Activated CD8-positive, alpha-beta memory T cell treated with anti-CD3 and anti-CD28 coated beads for 1 hour (primary cell): ENCODE measurements around the gene PFDN1.

Experiments
- DNase-seq, 2 donors: peaks; one replicate each; pipeline ENCODE4 v3.0.0-alpha.2; 2020; ENCODE audit warnings: low read depth in 1 of 2; ENCODE audit errors: extremely low read depth in 1 of 2

PFDN1 gene

GRCh38 chr5:140242099-140242498, 60.8 kb downstream of the PFDN1 start:
- no peak for DNase-seq

- no peak for DNase-seq
Observed at GRCh38 chr5:140240987-140241706, 61.8 kb downstream of the PFDN1 start.

- peak in 1 of 2 donors; percentile 30 for DNase-seq
Observed at GRCh38 chr5:140239939-140240700, 62.8 kb downstream of the PFDN1 start.

- no peak for DNase-seq
Observed at GRCh38 chr5:140239461-140239860, 63.4 kb downstream of the PFDN1 start.

GRCh38 chr5:140238756-140239155, 64.1 kb downstream of the PFDN1 start:
- DNase-seq: no peak

- DNase-seq: no peak
Observed at GRCh38 chr5:140236891-140237598, 65.9 kb downstream of the PFDN1 start.

- DNase-seq: no peak
Observed at GRCh38 chr5:140235791-140236551, 66.9 kb downstream of the PFDN1 start.

GRCh38 chr5:140234377-140234989, 68.4 kb downstream of the PFDN1 start:
- no peak for DNase-seq

- DNase-seq: no peak
Observed at GRCh38 chr5:140232731-140233130, 70.2 kb downstream of the PFDN1 start.

- DNase-seq: no peak
Observed at GRCh38 chr5:140230373-140230772, 72.5 kb downstream of the PFDN1 start.

- DNase-seq: no peak
Observed at GRCh38 chr5:140228364-140228837, 74.5 kb downstream of the PFDN1 start.

GRCh38 chr5:140227046-140227445, 75.9 kb downstream of the PFDN1 start:
- no peak for DNase-seq

GRCh38 chr5:140225396-140225795, 77.5 kb downstream of the PFDN1 start:
- no peak for DNase-seq

- no peak for DNase-seq
Observed at GRCh38 chr5:140224658-140225057, 78.2 kb downstream of the PFDN1 start.

- no peak for DNase-seq
Observed at GRCh38 chr5:140223567-140223966, 79.3 kb downstream of the PFDN1 start.

GRCh38 chr5:140222416-140222815, 80.5 kb downstream of the PFDN1 start:
- no peak for DNase-seq

GRCh38 chr5:140221697-140222223, 81.1 kb downstream of the PFDN1 start:
- DNase-seq: no peak

- DNase-seq: no peak
Observed at GRCh38 chr5:140220698-140221064, 82.2 kb downstream of the PFDN1 start.

GRCh38 chr5:140220032-140220697, 82.7 kb downstream of the PFDN1 start:
- DNase-seq: no peak
